Colonic mucosa (tissue), 4 donors: ENCODE measurements around the gene URGCP. TPM values are rescaled to one million over a fixed set of nuclear protein-coding genes. Genes with fewer than 3 reads are reported as not detected.

ENCODE experiments used
- DNase-seq: peaks from one replicate; pipeline ENCODE4 v3.0.0-alpha.2; 2020
- H3K27ac ChIP-seq: fragments of 200-600 bp; one replicate; pipeline ENCODE4 v1.8.0; 2021
- H3K27me3 ChIP-seq: fragments of 200-600 bp; one replicate; pipeline ENCODE4 v1.8.0; 2021
- H3K36me3 ChIP-seq: fragments of 200-600 bp; one replicate; pipeline ENCODE4 v1.8.0; 2021
- H3K4me1 ChIP-seq: fragments of 200-600 bp; one replicate; pipeline ENCODE4 v1.8.0; 2021; ENCODE audit warnings: mild to moderate bottlenecking
- H3K4me3 ChIP-seq: fragments of 200-600 bp; one replicate; pipeline ENCODE4 v1.8.0; 2021
- H3K9ac ChIP-seq, 2 donors: one replicate each; pipeline ENCODE4 v1.7.0; 2013; ENCODE audit warnings: control low read depth in 2 of 2, low read depth in 2 of 2, low read length in 2 of 2
- H3K9me3 ChIP-seq: fragments of 200-600 bp; one replicate; pipeline ENCODE4 v1.8.0; 2021
- CTCF ChIP-seq: fragments of 200-600 bp; IDR thresholded peaks from one replicate; pipeline ENCODE4 v1.8.0; 2022; ENCODE audit warnings: antibody characterized with exemption, mild to moderate bottlenecking
- intact Hi-C: fragments of 100-400 bp; cut with DNase I; formaldehyde crosslinking; loops from one replicate; pipeline ENCODE4 v1.14.1; 2022
- total RNA-seq, 2 donors: library from RNA; stranded (reverse); fragmentation: NEBNext Ultra II Directional in 1 of 2; extraction: Animal tissue kit (Norgen Biotek cat#: 25700) in 1 of 2; gene quantifications; one replicate each; pipeline ENCODE4 v1.2.1, GENCODE V29; 2021
- donor health status: healthy.
- donor health status: DM: no; HTN: no; CAD: no.
- donor health status: DM: no; HTN: no; CAD: no.

URGCP gene
- total RNA-seq, 2 donors from 2014 or later = 45.5 to 65.7 TPM

- Histone ChIP-seq H3K27me3 (no peaks in the 10 kb centered on the region), H3K36me3 (no peaks in the 10 kb centered on the region), H3K9ac (no peak overlapping the region), H3K9me3 (no peaks in the 10 kb centered on the region), H3K4me3 (no peak overlapping the region), H3K4me1 (no peaks in the 10 kb centered on the region), H3K27ac (no peak overlapping the region)
- no peak for DNase-seq
- TF ChIP-seq CTCF = no peak
- intact Hi-C loops = no loop called here
Observed at GRCh38 chr7:43895847-43896415, 10.5 kb downstream of the URGCP start.

GRCh38 chr7:43891069-43891955 lies 15.1 kb downstream of the URGCP start:
- no peak for TF ChIP-seq CTCF
- H3K27me3 ChIP-seq = no peaks in the 10 kb centered on the region
- intact Hi-C loops = no loop called here
- no peak overlapping the region for H3K4me3 ChIP-seq
- DNase-seq = no peak
- H3K9ac ChIP-seq = no peak overlapping the region
- H3K4me1 ChIP-seq = no peaks in the 10 kb centered on the region
- no peaks in the 10 kb centered on the region for H3K9me3 ChIP-seq
- no peaks in the 10 kb centered on the region for H3K36me3 ChIP-seq
- H3K27ac ChIP-seq = no peak overlapping the region

GRCh38 chr7:43890468-43890867 lies 15.9 kb downstream of the URGCP start:
- Histone ChIP-seq H3K36me3 (no peaks in the 10 kb centered on the region), H3K27ac (no peak overlapping the region), H3K4me1 (no peaks in the 10 kb centered on the region), H3K9ac (no peak overlapping the region), H3K27me3 (no peaks in the 10 kb centered on the region), H3K9me3 (no peaks in the 10 kb centered on the region), H3K4me3 (no peak overlapping the region)
- DNase-seq = no peak
- intact Hi-C loops = no loop called here
- TF ChIP-seq CTCF = no peak

- Histone ChIP-seq H3K27me3 (no peaks in the 10 kb centered on the region), H3K4me3 (no peak overlapping the region), H3K9ac (no peak overlapping the region), H3K36me3 (no peaks in the 10 kb centered on the region), H3K9me3 (no peaks in the 10 kb centered on the region), H3K4me1 (no peaks in the 10 kb centered on the region), H3K27ac (no peak overlapping the region)
- TF ChIP-seq CTCF = no peak
- intact Hi-C loops = no loop called here
- DNase-seq = no peak
Observed at GRCh38 chr7:43888993-43889945, 17.1 kb downstream of the URGCP start.

- H3K9ac ChIP-seq = no peak overlapping the region
- intact Hi-C loops = no loop called here
- H3K4me1 ChIP-seq = no peaks in the 10 kb centered on the region
- H3K27me3 ChIP-seq = no peaks in the 10 kb centered on the region
- no peak for TF ChIP-seq CTCF
- no peak for DNase-seq
- H3K36me3 ChIP-seq = peaks cover 4% of the 10 kb centered on the region
- H3K9me3 ChIP-seq = no peaks in the 10 kb centered on the region
- H3K27ac ChIP-seq = no peak overlapping the region
- no peak overlapping the region for H3K4me3 ChIP-seq
Observed at GRCh38 chr7:43884617-43885016, 21.8 kb downstream of the URGCP start.
